H1 (cell line): ENCODE results near the gene SLC43A1. TPM values are rescaled to one million over a fixed set of nuclear protein-coding genes. Genes with fewer than 3 reads are reported as not detected.
"Not testable (repeated sequence)": the region's sequence is repeated elsewhere in the genome, so short reads cannot be mapped to it uniquely, and the experiment has no call there.

ENCODE experiments used
- CTCF ChIA-PET: fragments of 300-600 bp; sonication (Branson Sonifier 250); formaldehyde crosslinking; loops from one replicate; lab custom pipeline; 2021; ENCODE audit not compliant: partially characterized antibody; lab: Charles Lee
- POLR2A ChIA-PET: fragments of 300-600 bp; sonication (Branson Sonifier 250); formaldehyde crosslinking; loops from one replicate; lab custom pipeline; 2021; ENCODE audit warnings: inconsistent platforms; ENCODE audit not compliant: partially characterized antibody; lab: Charles Lee
- DNase-seq, 2 experiments: peaks; one replicate each; pipeline versions ENCODE4 v3.0.0 to v3.0.0-alpha.2; 2010 to 2022; ENCODE audit warnings: low spot score in 2 of 2, low read depth in 1 of 2, mixed read lengths in 1 of 2
- FAIRE-seq: peaks from 2 replicates; lab custom pipeline; 2011; peaks lifted over from hg19 to GRCh38; lab: Jason Lieb, UNC
- H2AFZ ChIP-seq: 2 replicates; pipeline ENCODE4 v1.8.1; 2012; ENCODE audit warnings: low read length, inconsistent platforms
- H2AK5ac ChIP-seq: 2 replicates; pipeline ENCODE4 v1.6.1; 2013; ENCODE audit warnings: low read depth, low read length
- H2BK120ac ChIP-seq: replicated peaks from 2 replicates; pipeline ENCODE3; 2013; ENCODE audit warnings: low read depth, low read length, inconsistent platforms
- H2BK12ac ChIP-seq: 2 replicates; pipeline ENCODE4 v1.6.1; 2013; ENCODE audit warnings: low read depth, low read length
- H2BK15ac ChIP-seq: 2 replicates; pipeline ENCODE4 v1.6.1; 2013; ENCODE audit warnings: low read length
- H2BK20ac ChIP-seq: 2 replicates; pipeline ENCODE4 v1.6.1; 2013; ENCODE audit warnings: low read length
- H2BK5ac ChIP-seq: 2 replicates; pipeline ENCODE4 v1.6.1; 2013; ENCODE audit warnings: low read depth, low read length
- H3K14ac ChIP-seq: 2 replicates; pipeline ENCODE4 v1.6.1; 2013; ENCODE audit warnings: inconsistent platforms; ENCODE audit not compliant: insufficient read length
- H3K18ac ChIP-seq: 2 replicates; pipeline ENCODE4 v1.6.1; 2013; ENCODE audit warnings: low read length; ENCODE audit errors: extremely low read depth
- H3K23ac ChIP-seq: 2 replicates; pipeline ENCODE4 v1.6.1; 2013; ENCODE audit warnings: inconsistent platforms; ENCODE audit not compliant: insufficient read length
- H3K23me2 ChIP-seq: 2 replicates; pipeline ENCODE4 v1.6.1; 2013; ENCODE audit warnings: low read depth, low read length
- H3K27ac ChIP-seq: 2 replicates; pipeline ENCODE4 v1.6.1; 2011; ENCODE audit warnings: low read depth, low read length, inconsistent platforms
- H3K27me3 ChIP-seq, 4 experiments: replicated peaks in 1 of 4; 1 replicate in 1 of 4; 2 replicates in 3 of 4; pipeline versions ENCODE4 v1.6.1 to v1.8.1; 2011 to 2013; ENCODE audit warnings: low read length in 3 of 4, mild to moderate bottlenecking in 3 of 4, inconsistent platforms in 2 of 4, mixed read lengths in 2 of 4, moderate library complexity in 1 of 4; ENCODE audit not compliant: control insufficient read depth in 3 of 4, insufficient read depth in 3 of 4; ENCODE audit errors: extremely low read depth in 1 of 4
- H3K36me3 ChIP-seq, 4 experiments: 2 replicates each; pipeline versions ENCODE4 v1.6.1 to v1.8.1; 2011 to 2013; ENCODE audit warnings: mild to moderate bottlenecking in 4 of 4, low read length in 3 of 4, moderate library complexity in 2 of 4, control low read depth in 1 of 4, inconsistent platforms in 1 of 4; ENCODE audit not compliant: insufficient read depth in 4 of 4, control insufficient read depth in 2 of 4
- H3K4ac ChIP-seq: replicated peaks from 2 replicates; pipeline ENCODE3; 2013; ENCODE audit warnings: low read length, low read depth, mixed read lengths, inconsistent platforms; ENCODE audit not compliant: insufficient read length
- H3K4me1 ChIP-seq, 4 experiments: replicated peaks in 1 of 4; 1 replicate in 1 of 4; 2 replicates in 3 of 4; pipeline versions ENCODE4 v1.6.1 to v1.8.1; 2011 to 2013; ENCODE audit warnings: low read length in 3 of 4, inconsistent platforms in 2 of 4, mixed read lengths in 1 of 4; ENCODE audit not compliant: insufficient read depth in 4 of 4, control insufficient read depth in 3 of 4
- H3K4me2 ChIP-seq, 2 experiments: 2 replicates each; pipeline versions ENCODE4 v1.6.1 to v1.8.1; 2011 to 2013; ENCODE audit warnings: low read depth in 2 of 2, low read length in 2 of 2, control low read depth in 1 of 2, inconsistent platforms in 1 of 2, mild to moderate bottlenecking in 1 of 2; ENCODE audit not compliant: insufficient read depth in 1 of 2
- H3K4me3 ChIP-seq, 4 experiments: fragments of 200-600, 300-600 bp in 1 of 4; sonication (generic), shearing (Covaris generic), sonication (Bioruptor Twin) in 1 of 4; 2 replicates each; pipeline versions ENCODE4 v1.5.1 to v1.8.1; 2011 to 2016; ENCODE audit warnings: low read length in 4 of 4, low read depth in 3 of 4, control low read depth in 2 of 4, inconsistent platforms in 2 of 4, mild to moderate bottlenecking in 2 of 4, mixed read lengths in 1 of 4, moderate library complexity in 1 of 4; ENCODE audit not compliant: insufficient read depth in 2 of 4; ENCODE audit errors: extremely low read depth in 1 of 4
- H3K56ac ChIP-seq: replicated peaks from 2 replicates; pipeline ENCODE3; 2013; ENCODE audit warnings: low read depth, mild to moderate bottlenecking, mixed read lengths, low read length, inconsistent platforms; ENCODE audit not compliant: insufficient read length
- H3K79me1 ChIP-seq: 2 replicates; pipeline ENCODE4 v1.6.1; 2013; ENCODE audit warnings: low read depth, low read length, control low read depth
- H3K79me2 ChIP-seq, 2 experiments: 2 replicates each; pipeline versions ENCODE4 v1.6.1 to v1.8.1; 2012 to 2013; ENCODE audit warnings: low read length in 2 of 2, mild to moderate bottlenecking in 2 of 2, inconsistent platforms in 1 of 2; ENCODE audit not compliant: insufficient read depth in 2 of 2, control insufficient read depth in 1 of 2
- H3K9ac ChIP-seq, 4 experiments: replicated peaks in 1 of 4; 1 replicate in 1 of 4; 2 replicates in 3 of 4; pipeline versions ENCODE4 v1.6.1 to v1.8.1; 2011 to 2013; ENCODE audit warnings: low read depth in 3 of 4, low read length in 3 of 4, control low read depth in 2 of 4, mild to moderate bottlenecking in 2 of 4, moderate library complexity in 2 of 4, inconsistent platforms in 1 of 4; ENCODE audit errors: extremely low read depth in 1 of 4
- H3K9me3 ChIP-seq, 2 experiments: 2 replicates each; pipeline versions ENCODE4 v1.6.1 to v1.8.1; 2012 to 2013; ENCODE audit warnings: mild to moderate bottlenecking in 2 of 2, moderate library complexity in 2 of 2, control low read depth in 1 of 2, inconsistent platforms in 1 of 2, low read depth in 1 of 2, low read length in 1 of 2, mixed read lengths in 1 of 2; ENCODE audit not compliant: insufficient read depth in 2 of 2
- H4K20me1 ChIP-seq, 2 experiments: replicated peaks in 1 of 2; 2 replicates each; pipeline versions ENCODE3 to v1.8.1; 2011 to 2013; ENCODE audit warnings: inconsistent platforms in 2 of 2, low read length in 2 of 2, mild to moderate bottlenecking in 1 of 2; ENCODE audit not compliant: insufficient read depth in 2 of 2, control insufficient read depth in 1 of 2
- H4K5ac ChIP-seq: 2 replicates; pipeline ENCODE4 v1.6.1; 2013; ENCODE audit warnings: low read length, low read depth, mixed read lengths, inconsistent platforms; ENCODE audit not compliant: insufficient read length
- H4K8ac ChIP-seq: 2 replicates; pipeline ENCODE4 v1.8.0; 2013; ENCODE audit warnings: mild to moderate bottlenecking, moderate library complexity, low read length, inconsistent platforms; ENCODE audit not compliant: insufficient read depth; ENCODE audit errors: extremely low read depth
- H4K91ac ChIP-seq: replicated peaks from 2 replicates; pipeline ENCODE3; 2013; ENCODE audit warnings: low read length, mixed read lengths, inconsistent platforms; ENCODE audit not compliant: insufficient read length
- WGBS, 2 experiments: shearing (Covaris generic) in 1 of 2; methylation state at CpG; one replicate each; pipeline versions ENCODE4 v1.1.6 to v1.1.7; 2013 to 2015; ENCODE audit warnings: low lambda C conversion rate in 2 of 2, mixed read lengths in 2 of 2, inconsistent platforms in 1 of 2, low coverage in 1 of 2, missing lambda C conversion rate in 1 of 2; ENCODE audit not compliant: insufficient replicate concordance in 2 of 2, insufficient coverage in 1 of 2, insufficient read length in 1 of 2; ENCODE audit errors: extremely low coverage in 1 of 2, missing lambda C conversion rate in 1 of 2; 5-methylcytosine and 5-hydroxymethylcytosine counted together
- polyA plus RNA-seq, 7 experiments: library from polyadenylated mRNA; depleted of rRNA in 3 of 7; stranded (reverse) in 5 of 7; unstranded in 2 of 7; fragments of >200 nt in 5 of 7; fragments of 200-250 nt in 2 of 7; gene quantifications; 1 replicate in 5 of 7; 2 replicates in 1 of 7; 4 replicates in 1 of 7; pipeline versions ENCODE4 v1.2.1 to v1.2.3, GENCODE V29; 2011 to 2013; ENCODE audit warnings: missing spikeins in 2 of 7, mixed read lengths in 2 of 7
- total RNA-seq: library from RNA; stranded (reverse); fragmentation: NEBNext Ultra II Directional; extraction: Animal tissue kit (Norgen Biotek cat#: 25700); gene quantifications from 2 replicates; pipeline ENCODE4 v1.2.1, GENCODE V29; 2021

The SLC43A1 gene
- total and polyA plus RNA-seq, 2 of the 8 experiments (the other 6 are each of a cell fraction or from before 2014, with no cell fraction given), result 34.5 to 58.0 TPM

- H3K4me2 ChIP-seq, H4K5ac ChIP-seq, H2BK20ac ChIP-seq, H2AFZ ChIP-seq, DNase-seq, H3K27me3 ChIP-seq, H2BK5ac ChIP-seq, H3K4me1 ChIP-seq, H2BK12ac ChIP-seq, H3K4me3 ChIP-seq, H3K27ac ChIP-seq, H3K4ac ChIP-seq, H2BK15ac ChIP-seq, H4K20me1 ChIP-seq, H3K79me1 ChIP-seq, H3K56ac ChIP-seq, H3K79me2 ChIP-seq, H4K91ac ChIP-seq, H3K18ac ChIP-seq, H3K23me2 ChIP-seq, H3K36me3 ChIP-seq, H3K23ac ChIP-seq, H3K9ac ChIP-seq, FAIRE-seq, H3K9me3 ChIP-seq, H2BK120ac ChIP-seq, H3K14ac ChIP-seq, H4K8ac ChIP-seq, H2AK5ac ChIP-seq: not testable (repeated sequence)
- ChIA-PET CTCF (interaction anchor here (1.1 to 12.5 kb wide), 2 partner anchors 14 kb away, joined by 3 to 97 read pairs; partner anchors contain the start of gene RTN4RL2), POLR2A (interaction anchor here (0.9 kb wide), 1 partner anchor 51 kb away, joined by 3 read pairs; no protein-coding TSS in a partner anchor)
- WGBS, 2 experiments, result 83% methylated on average over 9 of the region's 9 CpGs; no CpG with 5 or more reads in 1 of the 2 experiments
These were observed 70.4 kb downstream of the SLC43A1 start for GRCh38 chr11:57445122-57445394.
